HG02678 (cell line): Measurements from ENCODE around the gene HJV.

Source experiments
- ATAC-seq: cut with Tn5 transposase; IDR thresholded peaks from one replicate; pipeline ENCODE4 v1.9.1; 2021; ENCODE audit warnings: mild to moderate bottlenecking, moderate library complexity; ENCODE audit not compliant: unreplicated experiment

HJV gene

GRCh38 chr1:145978854-145979745 lies 42.4 kb downstream of the HJV start:
- peak; percentile 92 for ATAC-seq

- no peak for ATAC-seq
Observed at GRCh38 chr1:145978471-145978853, 43.1 kb downstream of the HJV start.

- ATAC-seq: peak; percentile 26
Observed at GRCh38 chr1:145977486-145978470, 43.8 kb downstream of the HJV start.

- ATAC-seq: no peak
Observed at GRCh38 chr1:145977016-145977415, 44.5 kb downstream of the HJV start.

- ATAC-seq: no peak
Observed at GRCh38 chr1:145975216-145975615, 46.3 kb downstream of the HJV start.

- no peak for ATAC-seq
Observed at GRCh38 chr1:145974721-145975120, 46.8 kb downstream of the HJV start.

- no peak for ATAC-seq
Observed at GRCh38 chr1:145972580-145972979, 49.0 kb downstream of the HJV start.
